Bone marrow (tissue), 2 donors: ENCODE results near the gene SNX9.

Experiments
- DNase-seq, 2 donors: peaks; one replicate each; lab custom pipeline; 2025; lab: John Stamatoyannopoulos, UW

Gene SNX9

DNA sequence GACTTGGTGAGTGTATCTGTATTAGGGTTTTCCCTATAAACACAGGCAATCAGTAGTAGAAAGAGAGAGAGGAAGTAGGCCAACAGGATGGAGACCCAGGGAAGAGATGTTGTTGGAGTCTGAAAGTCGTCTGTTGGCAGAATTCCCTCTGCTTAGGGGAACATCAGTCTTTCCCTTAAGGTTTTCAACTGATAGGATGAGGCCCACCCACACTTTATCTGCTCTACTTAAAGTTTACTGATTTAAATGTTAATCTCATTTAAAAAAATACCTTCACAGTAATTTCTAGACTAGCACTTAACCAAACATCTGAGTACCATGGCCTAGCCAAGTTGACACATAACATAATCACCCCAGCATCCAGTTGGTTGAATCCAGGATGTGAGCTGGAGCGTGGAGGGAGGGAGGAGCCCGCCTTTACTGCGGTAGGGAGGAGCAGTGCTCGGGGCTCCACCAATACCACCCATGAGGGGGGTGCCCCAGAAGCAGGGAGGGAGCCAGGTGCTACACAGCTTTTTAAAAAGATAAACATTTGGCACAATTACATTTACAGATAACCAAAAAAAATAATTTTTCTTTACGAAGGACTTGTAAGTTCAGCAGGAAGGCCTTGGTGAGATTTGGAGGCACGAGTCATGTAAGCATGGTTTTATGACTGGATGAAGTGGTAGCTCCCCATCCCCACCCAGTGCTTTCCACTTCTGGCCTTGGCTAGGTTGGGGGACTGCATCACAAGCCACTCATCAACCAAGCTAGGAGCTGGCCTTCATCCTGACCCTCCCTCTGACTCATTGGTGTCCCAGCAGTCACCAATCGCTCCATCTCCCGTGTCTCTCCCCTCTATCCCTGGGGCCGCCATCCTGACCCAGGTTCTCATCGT is 18.4 kb upstream of the SNX9 start:
- DNase-seq: no peak

DNA sequence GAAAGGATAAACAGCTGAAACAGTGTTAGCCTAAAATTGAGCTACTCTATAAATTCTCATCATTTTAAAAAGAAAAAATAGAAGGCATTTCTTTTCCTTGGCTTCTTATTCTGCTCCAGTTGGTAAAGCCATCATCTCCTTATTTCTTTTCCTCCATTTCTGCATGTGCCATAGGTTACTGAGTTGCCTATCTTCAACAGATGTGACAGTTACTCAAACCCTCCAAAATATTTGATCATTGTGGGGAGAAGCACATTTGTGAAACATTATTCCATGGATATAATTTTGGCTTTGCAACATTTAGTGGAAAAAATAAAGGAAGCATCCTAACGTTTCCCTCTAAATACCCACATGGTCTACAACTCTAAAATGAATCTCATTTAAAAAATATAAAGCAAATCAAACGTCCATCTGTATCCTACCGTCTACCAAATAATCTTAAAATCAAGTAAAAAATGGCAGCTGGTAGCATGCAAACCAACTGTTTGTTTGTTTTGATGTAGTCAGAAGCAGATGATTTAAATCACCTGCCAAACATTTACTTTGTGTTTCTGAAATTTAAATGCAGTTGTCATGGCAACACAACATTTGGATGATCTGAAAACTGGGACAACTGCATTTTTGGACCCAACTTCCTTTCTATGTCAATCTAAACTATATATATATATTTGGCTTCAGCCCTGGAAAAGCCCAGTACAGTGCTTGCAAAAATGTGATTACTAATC is 16.8 kb upstream of the SNX9 start:
- DNase-seq: no peak

DNA sequence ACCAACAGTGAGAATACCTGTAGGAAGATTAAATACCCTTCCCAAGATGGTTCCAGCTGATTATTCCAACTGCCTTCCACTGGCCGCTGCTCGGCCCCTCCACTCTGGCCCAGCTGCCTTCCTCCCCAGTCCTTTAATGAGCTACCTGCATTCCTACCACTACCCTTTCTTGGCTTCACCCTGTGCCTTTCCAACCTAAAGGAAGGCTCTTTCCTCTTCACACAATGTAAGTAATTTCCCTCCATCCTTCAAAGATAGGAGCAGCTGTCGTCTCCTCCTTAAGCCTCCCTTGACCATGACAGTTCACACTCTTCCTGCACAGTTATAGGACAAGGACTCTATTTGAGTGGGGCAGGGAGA is 16.2 kb upstream of the SNX9 start:
- no peak for DNase-seq

GRCh38 chr6:157808405-157808950 is 14.6 kb upstream of the SNX9 start:
- DNase-seq: no peak

- no peak for DNase-seq
These were observed 13.4 kb upstream of the SNX9 start for GRCh38 chr6:157809613-157810012.

DNA sequence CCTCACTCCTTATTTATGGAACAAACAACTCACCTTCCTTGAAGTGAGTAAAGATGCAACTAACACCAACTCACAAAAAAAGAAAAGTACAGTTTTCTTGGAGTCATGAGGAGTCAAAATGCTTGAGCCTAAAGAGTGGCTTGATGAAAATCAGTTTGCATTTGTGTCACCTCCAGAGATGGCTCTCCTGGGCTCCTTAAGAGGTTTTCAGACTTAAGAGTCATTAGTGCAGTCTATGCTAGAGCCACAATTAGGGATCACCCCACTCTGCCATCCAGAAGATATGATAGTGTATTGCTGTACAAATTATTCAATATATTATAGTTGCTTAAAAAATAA is 11.9 kb upstream of the SNX9 start:
- DNase-seq: no peak

DNA sequence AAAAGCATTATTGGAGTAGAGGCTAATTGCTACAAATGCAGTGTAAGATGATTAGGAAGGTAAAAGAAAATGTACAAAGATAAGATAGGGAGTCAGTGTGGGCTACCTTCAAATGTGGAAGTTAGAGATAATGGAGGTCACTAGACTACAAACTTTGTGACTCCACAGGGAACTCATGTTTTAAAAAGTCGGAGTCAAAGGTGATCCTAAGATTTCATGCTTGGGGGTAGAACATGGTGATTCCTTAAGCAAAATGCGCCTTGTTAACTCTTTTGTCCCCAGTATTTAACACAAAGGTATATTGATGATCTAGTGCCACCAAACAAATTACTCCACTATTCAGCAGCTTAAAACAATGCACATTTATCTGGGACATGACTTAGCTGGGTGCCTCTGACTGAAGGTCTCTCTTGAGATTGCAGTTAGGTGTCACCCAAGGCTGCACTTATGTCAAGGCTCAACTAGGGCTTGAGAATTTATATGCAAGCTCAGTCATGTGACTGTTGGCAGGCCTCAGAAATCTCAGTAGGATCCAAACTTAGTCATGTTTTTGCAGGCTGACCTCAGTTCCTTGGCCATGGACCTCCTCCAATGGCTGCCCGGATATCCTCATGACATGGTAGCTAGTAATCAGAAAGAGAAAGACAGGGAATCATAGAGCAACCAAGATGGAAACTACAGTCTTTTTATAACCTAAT is 11.4 kb upstream of the SNX9 start:
- no peak for DNase-seq

DNA sequence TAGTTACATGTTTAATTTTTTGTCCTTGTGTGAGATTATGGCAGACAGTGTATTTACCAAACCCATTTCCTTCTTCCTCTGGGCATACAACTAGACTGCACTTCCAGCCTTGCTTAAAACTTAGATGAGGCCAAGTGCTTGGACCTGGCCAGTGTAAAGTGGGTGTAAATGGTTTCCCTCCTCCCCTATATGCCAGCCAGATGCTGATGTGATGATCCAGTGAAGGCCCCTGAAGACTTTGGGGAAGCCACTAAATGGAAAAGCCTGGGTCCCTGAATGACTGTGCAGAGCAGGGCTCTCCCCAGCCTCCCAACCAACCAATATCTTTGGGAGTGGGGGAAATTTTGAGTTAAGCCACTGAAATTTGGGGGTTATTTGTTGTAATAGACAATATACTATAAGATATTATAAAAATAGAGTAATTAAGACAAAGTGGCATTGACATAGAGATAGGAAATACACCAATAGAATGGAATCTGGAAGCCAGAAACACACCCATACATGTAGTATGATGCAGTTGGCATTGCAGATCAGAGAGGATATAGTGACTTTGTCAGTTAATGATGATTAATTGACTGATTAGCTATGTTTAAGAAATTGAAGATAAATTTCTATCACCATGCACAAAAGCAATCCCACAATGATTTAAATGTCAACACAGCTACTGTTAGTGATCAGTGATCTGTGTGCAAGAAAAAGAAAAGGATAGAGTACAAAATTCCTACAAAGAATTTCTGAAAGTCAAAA is 10.4 kb upstream of the SNX9 start:
- DNase-seq: no peak

DNA sequence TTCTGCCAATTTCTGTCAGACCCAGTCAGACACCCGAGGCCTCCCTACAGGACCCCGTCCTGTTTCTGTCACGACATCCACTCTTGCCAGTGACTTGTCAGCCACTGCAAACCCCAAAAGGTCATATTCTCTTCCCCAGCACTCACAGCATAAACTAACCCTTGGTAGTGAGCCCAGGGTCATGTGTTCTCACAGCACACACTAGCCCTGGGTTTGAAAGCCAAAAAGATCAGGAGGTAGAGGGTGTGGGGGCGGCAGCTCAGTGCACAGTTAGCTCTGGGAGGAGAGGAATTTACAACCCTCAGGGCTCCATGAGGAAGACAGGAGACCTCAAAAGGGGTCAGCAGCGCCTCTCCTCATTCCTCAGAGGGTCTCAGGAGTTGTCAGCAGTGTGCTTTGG is 9.9 kb upstream of the SNX9 start:
- DNase-seq: no peak

DNA sequence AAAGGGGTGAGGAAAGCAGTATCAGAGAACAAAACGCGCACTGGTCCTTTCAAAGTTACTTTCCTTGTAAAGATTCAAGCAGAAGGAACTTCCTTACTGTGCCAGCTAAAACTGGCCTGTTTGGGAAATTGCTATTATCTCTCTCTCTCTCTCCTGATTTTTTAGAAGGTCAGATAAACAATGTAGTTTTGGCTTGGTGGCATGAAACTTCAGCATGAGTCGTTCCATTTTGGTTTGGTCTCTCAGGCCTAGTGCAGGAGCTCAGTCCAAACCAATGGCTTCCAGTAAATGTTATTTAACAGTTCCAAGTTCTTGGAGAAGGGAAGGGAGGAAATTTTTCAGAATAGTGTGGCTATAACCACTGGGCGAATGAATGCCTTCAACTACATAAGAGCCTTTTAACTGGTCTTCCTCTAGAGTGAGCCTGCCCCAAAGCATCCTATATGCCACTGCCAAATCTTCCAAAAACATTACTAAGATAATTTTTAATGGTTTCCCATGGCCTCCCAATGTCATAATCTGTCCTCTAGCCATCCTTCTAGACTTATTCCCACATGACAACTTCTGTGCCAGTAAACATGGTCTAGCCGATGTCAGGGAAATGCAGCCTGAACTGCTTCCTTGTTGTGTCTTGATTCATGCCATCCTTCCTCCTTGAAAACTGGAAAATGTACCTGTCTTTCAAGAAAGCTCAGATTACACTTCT is 9.1 kb upstream of the SNX9 start:
- DNase-seq: no peak

GRCh38 chr6:157814883-157815282 is 8.2 kb upstream of the SNX9 start:
- DNase-seq: no peak

DNA sequence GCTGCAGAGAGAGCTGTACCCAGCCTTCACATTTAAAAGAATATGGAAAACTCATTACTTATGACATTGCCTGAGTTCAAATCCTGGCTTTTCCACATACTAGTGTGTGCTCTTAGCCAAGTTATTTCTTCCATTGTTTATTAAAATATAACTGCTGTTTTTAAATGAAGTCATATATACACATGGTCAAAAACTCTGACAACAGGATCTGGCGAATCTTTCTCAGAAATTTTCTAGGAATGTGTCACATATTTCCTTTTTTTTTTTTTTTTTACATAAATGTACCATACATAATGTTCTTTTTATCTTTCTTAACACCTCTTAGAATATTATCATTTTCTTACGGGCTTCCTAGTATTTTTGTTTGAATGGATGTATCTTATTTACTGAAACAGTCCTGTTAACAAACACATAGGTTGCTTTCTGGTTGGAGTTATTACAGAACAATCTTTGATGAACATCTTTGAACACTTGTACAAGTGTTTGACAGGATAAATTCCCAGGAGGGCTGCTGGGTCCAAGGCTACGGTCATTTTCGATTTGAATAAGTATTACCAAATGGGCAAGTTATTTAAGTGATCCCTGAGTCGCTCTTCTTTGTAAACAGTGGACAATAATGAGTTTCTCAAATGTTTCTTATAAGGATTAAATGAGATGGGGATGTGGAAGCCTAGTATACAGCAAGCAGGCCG is 1.6 kb upstream of the SNX9 start:
- no peak for DNase-seq

GRCh38 chr6:157822245-157823000 is 623 bp upstream of the SNX9 start:
- DNase-seq: peak in 1 of 2 donors; percentile 19

GRCh38 chr6:157823528-157824370 is 703 bp downstream of the SNX9 start:
- peak in 1 of 2 donors; percentile 26 for DNase-seq

- DNase-seq: no peak
These were observed 2.3 kb downstream of the SNX9 start for GRCh38 chr6:157825243-157825904.

DNA sequence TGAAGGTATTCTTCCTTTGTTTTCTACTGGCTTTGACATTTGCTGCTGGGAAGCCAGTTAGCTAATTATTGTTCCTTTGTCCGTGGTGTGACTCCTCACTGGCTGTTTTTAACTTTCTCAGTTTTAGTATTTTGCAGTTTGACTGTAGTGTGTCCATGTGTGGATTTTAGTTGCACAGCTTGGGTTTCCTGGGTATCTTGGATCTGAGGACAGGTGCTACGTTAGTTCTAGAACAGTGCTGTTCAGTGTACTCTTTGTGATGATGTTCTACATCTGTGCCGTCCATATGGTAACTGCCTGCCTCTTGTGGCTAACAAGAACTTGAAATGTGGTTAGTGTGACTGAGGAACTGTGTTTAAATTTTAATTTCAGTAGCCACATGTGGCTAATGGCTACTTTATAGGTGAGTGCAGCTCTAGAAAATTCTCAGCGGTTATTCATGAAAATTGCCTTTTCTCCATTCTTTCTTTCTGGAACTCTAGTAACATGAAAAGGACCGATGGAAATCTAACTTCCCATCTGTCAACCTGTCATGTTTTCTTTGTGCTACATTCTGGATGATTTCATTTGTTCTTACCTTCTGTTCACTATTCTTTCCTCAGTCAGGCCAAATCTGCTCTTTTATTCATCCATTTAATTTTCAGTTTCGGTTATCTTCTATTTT is 7.4 kb downstream of the SNX9 start:
- no peak for DNase-seq

DNA sequence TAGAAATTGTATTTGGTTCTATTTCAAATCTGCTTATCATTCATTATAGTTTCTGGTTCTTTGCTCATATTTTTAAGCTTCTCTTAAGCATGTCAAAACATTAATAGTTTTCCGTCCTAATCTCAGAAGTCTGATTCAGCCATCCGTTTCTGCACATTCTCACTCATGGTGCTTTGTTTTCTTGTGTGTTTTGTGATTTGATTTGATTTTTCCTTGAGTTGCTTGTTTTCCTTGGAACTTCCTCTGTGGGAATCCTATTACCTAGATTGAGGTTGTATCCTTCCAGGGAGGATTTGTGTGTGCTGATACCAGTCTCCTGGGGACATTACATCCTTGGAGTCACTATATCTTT is 7.9 kb downstream of the SNX9 start:
- no peak for DNase-seq
